OCI-LY1 (cell line): ENCODE results near the gene ENG.

Experiments
- H2AFZ ChIP-seq: fragments of 200-600 bp; sonication (generic), shearing (Covaris generic); 2 replicates; pipeline ENCODE4 v1.6.0; 2014; ENCODE audit warnings: antibody characterized with exemption, mild to moderate bottlenecking, low read length
- H3F3A ChIP-seq: fragments of 200-600 bp; sonication (generic), shearing (Covaris generic); 2 replicates; pipeline ENCODE4 v1.6.0; 2014; ENCODE audit warnings: mild to moderate bottlenecking, antibody characterized with exemption, low read length, moderate library complexity; ENCODE audit not compliant: insufficient read depth
- H3K27ac ChIP-seq: fragments of 200-600 bp; sonication (generic); 2 replicates; pipeline ENCODE4 v1.5.1; 2014; ENCODE audit warnings: low read length, mixed run types, mild to moderate bottlenecking, low read depth; ENCODE audit not compliant: poor library complexity, severe bottlenecking
- H3K27me3 ChIP-seq: fragments of 200-600 bp; sonication (generic); 2 replicates; pipeline ENCODE4 v1.6.0; 2014; ENCODE audit warnings: antibody characterized with exemption, mild to moderate bottlenecking, low read length, moderate library complexity; ENCODE audit not compliant: insufficient read depth
- H3K36me3 ChIP-seq: fragments of 200-600 bp; sonication (generic); 2 replicates; pipeline ENCODE4 v1.6.1; 2014; ENCODE audit warnings: mild to moderate bottlenecking, antibody characterized with exemption, low read length, moderate library complexity, mixed read lengths; ENCODE audit not compliant: insufficient read depth
- H3K4me1 ChIP-seq: fragments of 200-600 bp; sonication (generic); 2 replicates; pipeline ENCODE4 v1.5.1; 2014; ENCODE audit warnings: mild to moderate bottlenecking, low read length, moderate library complexity; ENCODE audit not compliant: insufficient read depth, severe bottlenecking
- H3K4me2 ChIP-seq: fragments of 200-600 bp; sonication (generic), shearing (Covaris generic); 2 replicates; pipeline ENCODE4 v1.6.1; 2014; ENCODE audit warnings: low read length
- H3K4me3 ChIP-seq: fragments of 200-600 bp; sonication (generic); 2 replicates; pipeline ENCODE4 v1.5.1; 2014; ENCODE audit warnings: low read length, low read depth, mild to moderate bottlenecking, mixed read lengths; ENCODE audit not compliant: poor library complexity, severe bottlenecking
- H3K79me2 ChIP-seq: fragments of 200-600 bp; shearing (Covaris generic); 2 replicates; pipeline ENCODE4 v1.6.1; 2016; ENCODE audit warnings: mixed run types, low read length, mixed read lengths; ENCODE audit not compliant: insufficient read depth
- H3K9ac ChIP-seq: fragments of 200-600 bp; sonication (generic), shearing (Covaris generic); 2 replicates; pipeline ENCODE4 v1.6.1; 2014; ENCODE audit warnings: mild to moderate bottlenecking, low read length, mixed read lengths
- H3K9me2 ChIP-seq: fragments of 200-600 bp; sonication (generic), shearing (Covaris generic); 2 replicates; pipeline ENCODE4 v1.6.1; 2014; ENCODE audit warnings: low read depth, mild to moderate bottlenecking, low read length, mixed read lengths
- H3K9me3 ChIP-seq: fragments of 200-600 bp; shearing (Covaris generic); 2 replicates; pipeline ENCODE4 v1.6.1; 2014; ENCODE audit warnings: low read length, mixed read lengths
- H4K20me1 ChIP-seq: fragments of 200-600 bp; sonication (generic), shearing (Covaris generic); 2 replicates; pipeline ENCODE4 v1.6.0; 2016; ENCODE audit warnings: mild to moderate bottlenecking, low read length; ENCODE audit not compliant: insufficient read depth
- CTCF ChIP-seq: fragments of 200-600 bp; sonication (generic), shearing (Covaris generic); IDR thresholded peaks from 2 replicates; pipeline ENCODE4 v1.5.1; 2017; ENCODE audit warnings: mild to moderate bottlenecking, antibody characterized with exemption, low read length, moderate library complexity, mixed read lengths
- EZH2 ChIP-seq: fragments of 200-600 bp; sonication (generic), shearing (Covaris generic); IDR thresholded peaks from 2 replicates; pipeline ENCODE4 v1.8.0; 2017; ENCODE audit warnings: borderline replicate concordance, mixed run types, mild to moderate bottlenecking, antibody characterized with exemption, low read length, moderate library complexity, mixed read lengths

ENG gene

DNA sequence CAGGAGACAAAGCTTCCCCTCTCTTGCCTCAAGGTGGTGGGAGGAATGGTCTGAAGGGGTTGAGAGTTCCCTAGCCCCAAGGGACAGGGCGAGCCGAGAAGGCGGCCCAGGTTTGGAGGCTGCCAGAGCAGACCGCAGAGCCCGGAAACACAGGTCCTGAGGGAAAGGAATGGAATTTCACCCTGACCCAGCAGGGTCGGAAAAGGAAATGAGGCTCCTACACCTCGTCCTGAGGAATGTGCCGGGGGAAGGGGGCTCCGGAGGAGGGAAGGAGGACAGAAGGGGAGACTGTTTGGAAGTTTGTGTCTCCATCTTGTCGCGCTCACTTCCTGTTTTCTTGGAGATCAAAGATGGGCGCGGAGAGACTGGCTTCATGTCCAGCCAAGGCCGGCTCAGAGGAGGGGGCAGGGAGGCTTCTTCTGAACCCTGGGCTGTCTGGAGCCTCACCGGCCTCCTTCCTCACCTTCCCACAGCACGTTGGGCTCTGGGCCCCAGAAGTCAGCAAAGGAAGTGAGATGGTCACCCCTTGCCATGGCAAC is 9.6 kb downstream of the ENG start:
- no peak overlapping the region for H3K9ac ChIP-seq
- peaks cover 8% of the 10 kb centered on the region for H3K9me3 ChIP-seq
- H3K36me3 ChIP-seq: peaks cover 8% of the 10 kb centered on the region; the same call in 1 of the 2 replicates
- H3K4me1 ChIP-seq: no peaks in the 10 kb centered on the region
- no peak overlapping the region for H3K4me3 ChIP-seq
- H3K79me2 ChIP-seq: no peaks in the 10 kb centered on the region
- peaks cover 21% of the 10 kb centered on the region; the same call in 1 of the 2 replicates for H3K27me3 ChIP-seq
- H3K27ac ChIP-seq: no peak overlapping the region
- H3K9me2 ChIP-seq: no peaks in the 10 kb centered on the region
- no peaks in the 10 kb centered on the region for H4K20me1 ChIP-seq
- H3F3A ChIP-seq: no peaks in the 10 kb centered on the region
- no peak overlapping the region for H2AFZ ChIP-seq
- H3K4me2 ChIP-seq: no peak overlapping the region
- TF ChIP-seq CTCF (no peak), EZH2 (no peak)

DNA sequence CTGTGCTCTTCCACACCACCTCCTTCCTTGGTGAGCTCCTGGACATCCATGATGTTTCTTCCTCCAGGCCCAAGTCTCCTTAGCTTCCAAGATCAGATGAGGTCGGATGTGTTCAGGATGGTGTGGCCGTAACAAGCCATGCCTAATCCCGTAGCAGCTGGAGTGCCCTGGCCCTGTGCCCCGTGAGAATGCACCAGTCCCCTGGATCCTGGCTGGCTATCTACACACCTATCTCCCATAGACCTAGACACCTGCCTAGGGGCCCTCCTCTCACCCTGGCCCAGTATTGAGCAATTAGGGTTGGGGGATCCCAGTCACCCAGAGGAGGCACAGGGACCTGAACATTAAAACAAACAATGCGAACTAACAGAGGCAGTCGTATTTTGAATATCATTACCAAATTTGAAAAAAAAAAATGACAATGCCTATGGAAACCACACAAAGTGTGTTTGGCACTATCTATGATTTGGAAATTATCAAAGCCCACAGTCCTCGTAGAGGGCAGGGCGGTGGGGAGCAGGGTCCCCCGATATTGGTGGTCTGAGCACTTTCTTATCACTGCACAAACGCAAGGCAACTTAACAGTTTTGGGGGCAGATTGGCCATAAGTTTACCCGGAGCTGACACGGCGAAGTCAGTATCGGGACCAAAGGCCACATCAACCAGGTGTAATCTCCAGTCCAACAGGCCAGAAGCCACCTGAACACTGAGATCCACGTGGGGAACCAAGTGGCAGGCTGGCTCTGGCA is 13.2 kb downstream of the ENG start:
- Histone ChIP-seq H3K9me2 (no peaks in the 10 kb centered on the region), H3K79me2 (no peaks in the 10 kb centered on the region), H3K9me3 (no peaks in the 10 kb centered on the region), H3K4me3 (no peak overlapping the region), H3K4me1 (peaks cover 13% of the 10 kb centered on the region), H3F3A (no peaks in the 10 kb centered on the region), H3K27me3 (0 out of 2 replicates have a peak, but pooled peaks cover 9% of the 10 kb centered on the region), H2AFZ (no peak overlapping the region), H4K20me1 (no peaks in the 10 kb centered on the region), H3K36me3 (no peaks in the 10 kb centered on the region), H3K9ac (no peak overlapping the region), H3K4me2 (no peak overlapping the region), H3K27ac (no peak overlapping the region)
- TF ChIP-seq CTCF (no peak), EZH2 (no peak)

DNA sequence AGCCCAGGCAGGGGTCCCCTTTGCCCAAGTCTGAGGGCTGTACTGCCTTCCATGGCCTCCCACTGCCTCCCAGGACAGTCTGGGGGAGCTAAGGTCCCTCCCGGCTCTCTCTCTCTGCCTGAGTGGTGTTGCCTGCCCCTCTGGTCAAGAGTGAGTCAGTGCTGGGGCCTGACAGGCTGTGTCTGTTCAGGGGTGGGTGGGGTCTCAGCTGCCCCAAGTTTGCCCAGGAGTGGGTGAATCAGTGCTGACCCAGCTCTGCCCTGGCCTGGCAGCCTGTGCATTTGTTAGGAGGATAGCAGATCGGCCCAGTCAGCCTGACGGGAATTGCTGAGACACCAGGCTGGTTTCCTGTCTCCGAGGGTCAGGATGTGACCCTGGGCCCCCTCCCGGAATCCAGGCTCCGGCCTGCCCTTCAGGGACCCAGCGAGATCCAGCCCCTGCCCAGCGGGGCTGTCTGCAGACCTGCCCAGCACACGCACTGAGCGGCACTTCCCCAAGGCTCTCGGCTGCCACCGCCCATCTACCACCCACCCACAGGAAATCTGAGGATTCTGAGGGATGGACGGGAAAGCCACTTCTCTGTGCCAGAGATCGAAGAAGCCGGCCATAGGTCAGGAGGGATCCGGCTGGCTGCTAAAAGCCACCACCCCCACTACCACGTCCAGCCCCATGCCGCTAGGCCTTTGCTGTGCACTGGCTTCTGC is 15.9 kb downstream of the ENG start:
- Histone ChIP-seq H3K4me3 (no peak overlapping the region), H3K79me2 (no peaks in the 10 kb centered on the region), H3K27ac (no peak overlapping the region), H2AFZ (no peak overlapping the region), H3K4me2 (no peak overlapping the region), H3K9ac (no peak overlapping the region), H4K20me1 (no peaks in the 10 kb centered on the region), H3K4me1 (peaks cover 13% of the 10 kb centered on the region), H3K27me3 (peaks cover 8% of the 10 kb centered on the region; the same call in 1 of the 2 replicates), H3K9me2 (no peaks in the 10 kb centered on the region), H3K9me3 (no peaks in the 10 kb centered on the region), H3K36me3 (no peaks in the 10 kb centered on the region), H3F3A (no peaks in the 10 kb centered on the region; the same call in 1 of the 2 replicates)
- TF ChIP-seq CTCF (no peak), EZH2 (no peak)
